PC-3 (cell line): ENCODE measurements around the gene NUDT3. TPM values are rescaled to one million over a fixed set of nuclear protein-coding genes. Genes with fewer than 3 reads are reported as not detected.
"Not testable (repeated sequence)": the region's sequence is repeated elsewhere in the genome, so short reads cannot be mapped to it uniquely, and the experiment has no call there.

Experiments used
- ATAC-seq: fragments of 200-7000 bp; cut with Tn5 transposase; 2 replicates; pipeline ENCODE4 v1.9.1; 2020; ENCODE audit warnings: mild to moderate bottlenecking, moderate library complexity
- BruUV-seq: library from RNA; stranded (reverse); fragments of 400-500 nt; replicated peaks from 2 replicates; lab custom pipeline; 2021; lab: Mats Ljungman, UMichigan
- CTCF ChIA-PET: fragments of 300-600 bp; sonication (Branson Sonifier 250); formaldehyde crosslinking; loops from one replicate; lab custom pipeline; 2022; ENCODE audit warnings: antibody characterized with exemption; lab: Charles Lee
- POLR2A ChIA-PET: fragments of 300-600 bp; sonication (Branson Sonifier 250); formaldehyde crosslinking; loops from one replicate; lab custom pipeline; 2022; ENCODE audit warnings: antibody characterized with exemption; ENCODE audit not compliant: unreplicated experiment; lab: Charles Lee
- DNase-seq: peaks from one replicate; pipeline ENCODE4 v3.0.0-alpha.2; 2015
- H2AFZ ChIP-seq: fragments of 300-600 bp; sonication (generic); 2 replicates; pipeline ENCODE4 v1.6.0; 2016; ENCODE audit warnings: antibody characterized with exemption, low read length
- H3F3A ChIP-seq: fragments of 300-600 bp; sonication (generic); one replicate; pipeline ENCODE4 v1.6.0; 2017; ENCODE audit warnings: antibody characterized with exemption, low read length, control low read depth, mild to moderate bottlenecking; ENCODE audit not compliant: unreplicated experiment
- H3K27ac ChIP-seq: fragments of 300-600 bp; sonication (generic); 2 replicates; pipeline ENCODE4 v1.5.1; 2016; ENCODE audit warnings: mild to moderate bottlenecking, low read length
- H3K27me3 ChIP-seq: fragments of 300-600 bp; sonication (generic); 2 replicates; pipeline ENCODE4 v1.6.1; 2016; ENCODE audit warnings: low read length, mixed read lengths
- H3K36me3 ChIP-seq: fragments of 300-600 bp; sonication (generic); 2 replicates; pipeline ENCODE4 v1.6.1; 2016; ENCODE audit warnings: low read depth, mixed run types, low read length, mixed read lengths
- H3K4me1 ChIP-seq: fragments of 300-600 bp; sonication (generic); 2 replicates; pipeline ENCODE4 v1.5.1; 2016; ENCODE audit warnings: low read length; ENCODE audit not compliant: insufficient read depth
- H3K4me2 ChIP-seq: fragments of 300-600 bp; sonication (generic); 2 replicates; pipeline ENCODE4 v1.6.0; 2016; ENCODE audit warnings: low read length
- H3K4me3 ChIP-seq: fragments of 300-600 bp; sonication (generic); 2 replicates; pipeline ENCODE4 v1.5.1; 2016; ENCODE audit warnings: mild to moderate bottlenecking, low read length, mixed read lengths
- H3K79me2 ChIP-seq: fragments of 300-600 bp; sonication (generic); 2 replicates; pipeline ENCODE4 v1.6.1; 2017; ENCODE audit warnings: low read length, mixed read lengths
- H3K9ac ChIP-seq: fragments of 300-600 bp; sonication (generic); 2 replicates; pipeline ENCODE4 v1.6.0; 2016; ENCODE audit warnings: mild to moderate bottlenecking, low read length
- H3K9me2 ChIP-seq: fragments of 300-600 bp; sonication (generic); replicated peaks from 2 replicates; pipeline ENCODE4 v1.6.1; 2016; ENCODE audit warnings: mixed run types, low read length, mixed read lengths
- H3K9me3 ChIP-seq: fragments of 300-600 bp; sonication (generic); 2 replicates; pipeline ENCODE4 v1.6.1; 2016; ENCODE audit warnings: low read length, mixed read lengths
- H4K20me1 ChIP-seq: fragments of 300-600 bp; sonication (generic); 2 replicates; pipeline ENCODE4 v1.6.1; 2016; ENCODE audit warnings: low read length, mixed read lengths
- CTCF ChIP-seq: fragments of 300-600 bp; sonication (generic); conservative IDR thresholded peaks from 2 replicates; pipeline ENCODE4 v1.5.1; 2017; ENCODE audit warnings: antibody characterized with exemption, low read depth, mild to moderate bottlenecking, low read length
- EZH2 ChIP-seq: fragments of 300-600 bp; sonication (generic); IDR thresholded peaks from one replicate; pipeline ENCODE4 v1.6.1; 2017; ENCODE audit warnings: antibody characterized with exemption, mild to moderate bottlenecking, low read length; ENCODE audit not compliant: unreplicated experiment
- EZH2phosphoT487 ChIP-seq: fragments of 300-600 bp; sonication (generic); IDR thresholded peaks from 2 replicates; pipeline ENCODE4 v1.6.1; 2018; ENCODE audit warnings: mild to moderate bottlenecking, antibody characterized with exemption, low read length, borderline replicate concordance
- intact Hi-C: fragments of 100-400 bp; cut with micrococcal nuclease; formaldehyde crosslinking; loops from 2 replicates; pipeline ENCODE4 v1.9.0; 2023
- total RNA-seq: library from RNA; depleted of rRNA; stranded (reverse); fragments of >200 nt; gene quantifications from 2 replicates; pipeline ENCODE4 v1.2.3, GENCODE V29; 2014

The NUDT3 gene
- total RNA-seq, 1 experiment from 2014 or later, result 24.6 TPM

DNA sequence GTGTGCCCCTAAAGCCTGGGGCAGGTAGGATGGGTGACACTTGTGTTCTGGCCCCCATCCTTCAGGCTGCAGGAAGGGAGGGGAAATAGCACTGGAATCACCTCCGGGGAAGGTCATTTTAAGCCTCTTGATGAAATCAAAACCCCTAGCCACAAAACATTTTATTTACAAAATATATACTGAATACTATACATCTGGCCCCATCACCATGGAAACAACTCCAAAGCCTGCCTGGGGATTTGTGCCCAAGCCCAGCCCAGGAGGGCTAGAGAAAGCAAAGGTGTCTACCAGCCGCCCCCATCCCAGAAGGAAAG is 146.3 kb downstream of the NUDT3 start:
- peaks cover 27% of the 10 kb centered on the region for H3F3A ChIP-seq
- peaks cover 17% of the 10 kb centered on the region for H4K20me1 ChIP-seq
- no peak for DNase-seq
- H3K79me2 ChIP-seq, result peaks cover 28% of the 10 kb centered on the region
- ATAC-seq, result no peak
- CTCF ChIA-PET, result interaction anchor here (0.5 to 1.0 kb wide), 2 partner anchors 49 to 50 kb away, joined by 3 read pairs; no protein-coding TSS in a partner anchor
- H3K4me2 ChIP-seq, result no peak overlapping the region; the same call in 1 of the 2 replicates
- no peak for TF ChIP-seq CTCF
- no peak for TF ChIP-seq EZH2
- TF ChIP-seq EZH2phosphoT487, result no peak
- POLR2A ChIA-PET, result no interaction called here
- H3K27me3 ChIP-seq, result no peaks in the 10 kb centered on the region
- no peak overlapping the region for H2AFZ ChIP-seq
- H3K27ac ChIP-seq, result peak overlapping the region; percentile 60
- intact Hi-C loops, result loop anchor here (5.0 kb wide), 2 partner anchors 291 to 361 kb away; no protein-coding TSS in a partner anchor
- peaks cover 74% of the 10 kb centered on the region for H3K4me1 ChIP-seq
- H3K36me3 ChIP-seq, result peaks cover 29% of the 10 kb centered on the region
- H3K9me2 ChIP-seq, result no peaks in the 10 kb centered on the region
- no peak overlapping the region for H3K4me3 ChIP-seq
- no TSS peak for BruUV-seq
- H3K9me3 ChIP-seq, result no peaks in the 10 kb centered on the region
- H3K9ac ChIP-seq, result no peak overlapping the region

GRCh38 chr6:34245761-34246140 is 146.7 kb downstream of the NUDT3 start:
- H3K9ac ChIP-seq, H3K4me3 ChIP-seq, ATAC-seq, POLR2A ChIA-PET, H3K27me3 ChIP-seq, H3K9me3 ChIP-seq, H3K9me2 ChIP-seq, H2AFZ ChIP-seq, DNase-seq, H3K4me2 ChIP-seq: not testable (repeated sequence)
- CTCF ChIA-PET, result interaction anchor here (0.5 to 1.0 kb wide), 2 partner anchors 49 to 50 kb away, joined by 3 read pairs; no protein-coding TSS in a partner anchor
- Histone ChIP-seq H4K20me1 (peaks cover 22% of the 10 kb centered on the region), H3K4me1 (peaks cover 79% of the 10 kb centered on the region), H3K36me3 (peaks cover 33% of the 10 kb centered on the region), H3K79me2 (peaks cover 32% of the 10 kb centered on the region), H3F3A (peaks cover 29% of the 10 kb centered on the region), H3K27ac (0 out of 2 replicates have a peak overlapping the region, but pooled peaks have one; percentile 96)
- intact Hi-C loops, result loop anchor here (5.0 kb wide), 2 partner anchors 292 to 362 kb away; no protein-coding TSS in a partner anchor
- TSS peak; percentile 63 for BruUV-seq

GRCh38 chr6:34245032-34245760 is 147.3 kb downstream of the NUDT3 start:
- not testable (repeated sequence) for BruUV-seq
- peaks cover 27% of the 10 kb centered on the region for H4K20me1 ChIP-seq

More at GRCh38 chr6:34245032-34245760, 147.3 kb downstream of the NUDT3 start:
- not testable (repeated sequence) for H3K9ac ChIP-seq, ATAC-seq, DNase-seq, H3K4me3 ChIP-seq, H3K27me3 ChIP-seq, H2AFZ ChIP-seq, H3K9me2 ChIP-seq, H3K9me3 ChIP-seq
- Histone ChIP-seq H3K4me2 (peak overlapping the region; percentile 99; the same call in 1 of the 2 replicates), H3F3A (peaks cover 29% of the 10 kb centered on the region), H3K4me1 (peaks cover 84% of the 10 kb centered on the region), H3K36me3 (peaks cover 39% of the 10 kb centered on the region), H3K79me2 (peaks cover 38% of the 10 kb centered on the region), H3K27ac (peak overlapping the region; percentile 96)
- POLR2A ChIA-PET, result interaction anchor here (0.6 kb wide), 1 partner anchor 89 kb away, joined by 31 read pairs; no protein-coding TSS in a partner anchor
- CTCF ChIA-PET, result interaction anchor here (0.6 to 0.9 kb wide), 2 partner anchors 170 to 967 kb away, joined by 3 to 10 read pairs; no protein-coding TSS in a partner anchor
- intact Hi-C loops, result loop anchor here (5.0 kb wide), 2 partner anchors 292 to 362 kb away; no protein-coding TSS in a partner anchor
